ENCODE data around the gene EPS8L2. TPM values are rescaled to one million over a fixed set of nuclear protein-coding genes. Genes with fewer than 3 reads are reported as not detected.

Gene EPS8L2
- total and polyA plus RNA-seq, 2 of the 8 experiments (the other 6 are each of a cell fraction or from before 2014, with no cell fraction given), result 38.5 to 57.0 TPM

DNA sequence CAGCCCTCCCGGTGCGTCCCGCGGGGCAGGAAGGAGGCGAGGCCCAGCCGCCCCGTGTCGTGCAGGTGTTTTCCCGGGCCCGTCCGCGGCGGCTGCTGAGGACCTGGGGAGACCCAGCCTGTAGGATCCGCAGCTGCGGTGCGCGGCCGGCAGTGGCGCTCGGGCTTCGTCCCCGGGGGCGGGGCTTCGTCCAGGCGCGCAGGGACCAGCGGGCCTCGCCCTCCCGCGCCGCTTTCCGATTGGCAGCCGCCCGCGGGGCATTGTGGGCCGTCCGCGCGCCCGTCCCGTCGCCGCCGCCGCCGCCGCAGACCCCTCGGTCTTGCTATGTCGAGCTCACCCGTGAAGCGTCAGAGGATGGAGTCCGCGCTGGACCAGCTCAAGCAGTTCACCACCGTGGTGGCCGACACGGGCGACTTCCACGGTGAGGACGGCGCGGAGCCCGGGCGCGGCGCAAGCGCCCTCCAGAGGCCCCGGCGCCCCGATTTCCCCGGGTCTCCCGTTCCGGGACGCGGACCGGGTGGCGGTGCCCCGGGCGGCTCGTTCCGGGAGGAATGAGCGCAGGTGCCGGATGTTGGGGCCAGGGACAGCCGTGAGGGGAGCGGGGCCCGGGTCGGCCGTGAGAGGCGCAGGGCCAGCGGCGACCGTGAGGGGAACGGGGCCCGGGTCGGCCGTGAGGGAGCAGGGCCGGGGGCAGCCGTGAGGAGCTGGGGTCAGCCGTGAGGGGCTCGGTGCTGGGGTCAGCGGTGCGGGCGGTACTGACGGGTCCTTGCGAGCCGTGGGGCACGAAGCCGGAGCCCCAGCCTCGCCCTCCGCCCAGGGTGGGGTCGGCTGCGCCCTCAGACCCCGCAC, 41.4 kb downstream of the EPS8L2 start, which contains the start of gene TALDO1 (continued):
- TF ChIP-seq, protein P1, sequence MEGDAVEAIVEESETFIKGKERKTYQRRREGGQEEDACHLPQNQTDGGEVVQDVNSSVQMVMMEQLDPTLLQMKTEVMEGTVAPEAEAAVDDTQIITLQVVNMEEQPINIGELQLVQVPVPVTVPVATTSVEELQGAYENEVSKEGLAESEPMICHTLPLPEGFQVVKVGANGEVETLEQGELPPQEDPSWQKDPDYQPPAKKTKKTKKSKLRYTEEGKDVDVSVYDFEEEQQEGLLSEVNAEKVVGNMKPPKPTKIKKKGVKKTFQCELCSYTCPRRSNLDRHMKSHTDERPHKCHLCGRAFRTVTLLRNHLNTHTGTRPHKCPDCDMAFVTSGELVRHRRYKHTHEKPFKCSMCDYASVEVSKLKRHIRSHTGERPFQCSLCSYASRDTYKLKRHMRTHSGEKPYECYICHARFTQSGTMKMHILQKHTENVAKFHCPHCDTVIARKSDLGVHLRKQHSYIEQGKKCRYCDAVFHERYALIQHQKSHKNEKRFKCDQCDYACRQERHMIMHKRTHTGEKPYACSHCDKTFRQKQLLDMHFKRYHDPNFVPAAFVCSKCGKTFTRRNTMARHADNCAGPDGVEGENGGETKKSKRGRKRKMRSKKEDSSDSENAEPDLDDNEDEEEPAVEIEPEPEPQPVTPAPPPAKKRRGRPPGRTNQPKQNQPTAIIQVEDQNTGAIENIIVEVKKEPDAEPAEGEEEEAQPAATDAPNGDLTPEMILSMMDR (IDR thresholded peaks at IDR 0.05; ENCODE audit: control extremely low read depth in 1 of 3, insufficient read depth in 1 of 3, low read depth in 1 of 3, low read length in 3 of 3), result peak in 1 of 3 experiments; percentile 19; a peak in 1 of 4 replicates
- peak; percentile 72; the same call in 1 of the 2 replicates for TF ChIP-seq RBBP5 (IDR thresholded peaks at IDR 0.05; ENCODE audit: borderline replicate concordance, low read depth, low read length)
- peak; percentile 73 for TF ChIP-seq TAF1 (IDR thresholded peaks at IDR 0.05; ENCODE audit: low read depth, low read length)
- TF ChIP-seq HDAC2 (IDR thresholded peaks at IDR 0.05; ENCODE audit: borderline replicate concordance in 1 of 2, low read depth in 2 of 2, low read length in 2 of 2), result no peak
- TF ChIP-seq, protein P2, sequence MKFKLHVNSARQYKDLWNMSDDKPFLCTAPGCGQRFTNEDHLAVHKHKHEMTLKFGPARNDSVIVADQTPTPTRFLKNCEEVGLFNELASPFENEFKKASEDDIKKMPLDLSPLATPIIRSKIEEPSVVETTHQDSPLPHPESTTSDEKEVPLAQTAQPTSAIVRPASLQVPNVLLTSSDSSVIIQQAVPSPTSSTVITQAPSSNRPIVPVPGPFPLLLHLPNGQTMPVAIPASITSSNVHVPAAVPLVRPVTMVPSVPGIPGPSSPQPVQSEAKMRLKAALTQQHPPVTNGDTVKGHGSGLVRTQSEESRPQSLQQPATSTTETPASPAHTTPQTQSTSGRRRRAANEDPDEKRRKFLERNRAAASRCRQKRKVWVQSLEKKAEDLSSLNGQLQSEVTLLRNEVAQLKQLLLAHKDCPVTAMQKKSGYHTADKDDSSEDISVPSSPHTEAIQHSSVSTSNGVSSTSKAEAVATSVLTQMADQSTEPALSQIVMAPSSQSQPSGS (IDR thresholded peaks at IDR 0.05; ENCODE audit: low read length), result no peak
- TF ChIP-seq KDM1A (IDR thresholded peaks at IDR 0.05; ENCODE audit: borderline replicate concordance, low read length), result no peak
- TF ChIP-seq SP1 (IDR thresholded peaks at IDR 0.05; ENCODE audit: low read depth, low read length), result no peak
- 0 out of 3 replicates have a peak, but pooled peaks of 1 of the 2 experiments have one; percentile 45 for TF ChIP-seq EP300 (IDR thresholded peaks at IDR 0.05; ENCODE audit: borderline replicate concordance in 1 of 2, low read depth in 2 of 2, low read length in 2 of 2)
- peak; percentile 43; the same call in 1 of the 2 replicates for TF ChIP-seq TBP (IDR thresholded peaks at IDR 0.05; ENCODE audit: low read depth, low read length)
- TF ChIP-seq SUZ12 (IDR thresholded peaks at IDR 0.05; ENCODE audit: low read length), result no peak
- no peak for TF ChIP-seq BRCA1 (IDR thresholded peaks at IDR 0.05; ENCODE audit: low read depth, low read length)
- TF ChIP-seq PHF8 (conservative IDR thresholded peaks at IDR 0.05; ENCODE audit: low read depth, low read length), result peak; percentile 67
- TF ChIP-seq CHD2 (IDR thresholded peaks at IDR 0.05; ENCODE audit: low read length), result no peak
- no peak for TF ChIP-seq MAFK (IDR thresholded peaks at IDR 0.05; ENCODE audit: low read depth, low read length)
- TF ChIP-seq YY1 (IDR thresholded peaks at IDR 0.05; ENCODE audit: low read depth, low read length), result no peak
- no peak for TF ChIP-seq GTF2F1 (IDR thresholded peaks at IDR 0.05; ENCODE audit: borderline replicate concordance, low read depth, low read length)
- no peak for TF ChIP-seq ASH2L (IDR thresholded peaks at IDR 0.05; ENCODE audit: low read length)
- TF ChIP-seq SIRT6 (IDR thresholded peaks at IDR 0.05; ENCODE audit: low read length), result no peak
- peak in 1 of 2 experiments; percentile 18; a peak in 1 of 4 replicates for TF ChIP-seq SIN3A (conservative IDR thresholded peaks at IDR 0.05 in 1 of 2, IDR thresholded peaks at IDR 0.05 in 1 of 2; ENCODE audit: low read depth in 1 of 2, low read length in 2 of 2)

Measured in H1 (cell line).